ENCODE measurements around the gene AUTS2. TPM values are rescaled to one million over a fixed set of nuclear protein-coding genes. Genes with fewer than 3 reads are reported as not detected.

Gene AUTS2
- total and polyA plus RNA-seq, 4 donors, result 4.9 to 24.4 (median 7.0) TPM

GRCh38 chr7:70706698-70707097, 1108.4 kb downstream of the AUTS2 start:
- Histone ChIP-seq H3K9me3 (ENCODE audit: control insufficient read depth in 4 of 4, low read length in 3 of 4) (no peaks in the 10 kb centered on the region), H3K9ac (ENCODE audit: low read depth in 1 of 2, low read length in 2 of 2) (no peak overlapping the region), H3K27me3 (ENCODE audit: control insufficient read depth in 4 of 4, insufficient read depth in 4 of 4, low read length in 3 of 4) (no peaks in the 10 kb centered on the region), H3K4me3 (ENCODE audit: low read depth in 1 of 3, low read length in 3 of 3) (no peak overlapping the region), H3K36me3 (ENCODE audit: control insufficient read depth in 4 of 4, insufficient read depth in 3 of 4, low read depth in 1 of 4, low read length in 3 of 4) (peaks cover 0 to 5% (median 3%) of the 10 kb centered on the region in 4 donors), H3K4me1 (ENCODE audit: control insufficient read depth in 4 of 4, insufficient read depth in 4 of 4, low read length in 3 of 4) (peaks cover 0 to 12% (median 5%) of the 10 kb centered on the region in 4 donors), H3K27ac (ENCODE audit: low read depth in 1 of 2, low read length in 2 of 2) (no peak overlapping the region)
- DNase-seq (ENCODE audit: low spot score), result no peak
- 97% methylated on average over 3 of the region's 3 CpGs for WGBS
- TF ChIP-seq NR2F2 (IDR thresholded peaks at IDR 0.05) (no peak), FOXA2 (IDR thresholded peaks at IDR 0.05) (no peak), REST (IDR thresholded peaks at IDR 0.05) (no peak), RXRA (IDR thresholded peaks at IDR 0.05) (no peak), HNF4G (IDR thresholded peaks at IDR 0.05) (no peak), MAX (IDR thresholded peaks at IDR 0.05) (no peak), JUND (IDR thresholded peaks at IDR 0.05) (no peak), GABPA (IDR thresholded peaks at IDR 0.05 in 1 of 2, conservative IDR thresholded peaks at IDR 0.05 in 1 of 2) (no peak), ATF3 (IDR thresholded peaks at IDR 0.05) (no peak), EGR1 (IDR thresholded peaks at IDR 0.05; ENCODE audit: low read depth in 2 of 2) (no peak), TAF1 (conservative IDR thresholded peaks at IDR 0.05) (no peak), FOXA1 (IDR thresholded peaks at IDR 0.05) (no peak), ZBTB33 (IDR thresholded peaks at IDR 0.05) (no peak), HNF4A (conservative IDR thresholded peaks at IDR 0.05) (no peak), YY1 (IDR thresholded peaks at IDR 0.05) (no peak), RAD21 (IDR thresholded peaks at IDR 0.05) (no peak), SP1 (IDR thresholded peaks at IDR 0.05) (no peak), CTCF (IDR thresholded peaks at IDR 0.05; ENCODE audit: low read depth, low read length, missing input control) (no peak)
